ENCODE measurements around the gene PDGFB.

The PDGFB gene

GRCh38 chr22:39253435-39254070 is 8.8 kb upstream of the PDGFB start:
- DNase-seq: no peak

- DNase-seq: no peak
Measured at GRCh38 chr22:39252461-39253434, 8.0 kb upstream of the PDGFB start.

GRCh38 chr22:39251762-39252460 is 7.1 kb upstream of the PDGFB start:
- no peak for DNase-seq

- no peak for DNase-seq
Measured at GRCh38 chr22:39250838-39251237, 6.1 kb upstream of the PDGFB start.

- no peak for DNase-seq
Measured at GRCh38 chr22:39250131-39250530, 5.3 kb upstream of the PDGFB start.

GRCh38 chr22:39249086-39249704 is 4.4 kb upstream of the PDGFB start:
- DNase-seq: no peak

- DNase-seq: no peak
Measured at GRCh38 chr22:39248254-39248653, 3.5 kb upstream of the PDGFB start.

- DNase-seq: no peak
Measured at GRCh38 chr22:39247361-39247760, 2.6 kb upstream of the PDGFB start.

GRCh38 chr22:39246690-39247332 is 2.0 kb upstream of the PDGFB start:
- no peak for DNase-seq

- DNase-seq: no peak
Measured at GRCh38 chr22:39246217-39246616, 1.4 kb upstream of the PDGFB start.

GRCh38 chr22:39245130-39246039 is 603 bp upstream of the PDGFB start:
- DNase-seq: no peak

- no peak for DNase-seq
Measured at GRCh38 chr22:39244136-39244495, 666 bp downstream of the PDGFB start.

- no peak for DNase-seq
Measured at GRCh38 chr22:39243439-39244135, 1.2 kb downstream of the PDGFB start.

- DNase-seq: no peak
Measured at GRCh38 chr22:39242595-39243438, 2.0 kb downstream of the PDGFB start.

- no peak for DNase-seq
Measured at GRCh38 chr22:39241794-39242594, 2.8 kb downstream of the PDGFB start.

- no peak for DNase-seq
Measured at GRCh38 chr22:39240831-39241793, 3.7 kb downstream of the PDGFB start.

- DNase-seq: no peak
Measured at GRCh38 chr22:39239561-39240423, 5.0 kb downstream of the PDGFB start.
